ENCODE data around the gene PIP4K2A. TPM values are rescaled to one million over a fixed set of nuclear protein-coding genes. Genes with fewer than 3 reads are reported as not detected.

Gene PIP4K2A
- total and polyA plus RNA-seq, 2 experiments from 2014 or later = 39.9 to 40.1 TPM

- Histone ChIP-seq H2AFZ (no peak overlapping the region), H3K27ac (ENCODE audit: low read depth) (peak overlapping the region; percentile 70), H3F3A (replicated peaks; ENCODE audit: low read depth) (no peaks in the 10 kb centered on the region; the same call in 1 of the 2 replicates), H3K27me3 (ENCODE audit: insufficient read depth) (no peaks in the 10 kb centered on the region), H3K4me3 (0 out of 2 replicates have a peak overlapping the region, but pooled peaks have one; percentile 1), H3K4me1 (ENCODE audit: insufficient read depth) (peaks cover 89% of the 10 kb centered on the region), H4K20me1 (replicated peaks; ENCODE audit: insufficient read depth) (no peaks in the 10 kb centered on the region), H3K36me3 (ENCODE audit: insufficient read depth) (no peaks in the 10 kb centered on the region), H3K4me2 (peak overlapping the region; percentile 21), H3K9me2 (ENCODE audit: insufficient read depth) (no peaks in the 10 kb centered on the region), H3K79me2 (replicated peaks; ENCODE audit: insufficient read depth) (peaks cover 100% of the 10 kb centered on the region)
- H3K27ac Mint-ChIP-seq = peak overlapping the region; percentile 82
- ATAC-seq (no peak), DNase-seq (ENCODE audit: low spot score) (no peak)
- H3K36me3 Mint-ChIP-seq (ENCODE audit: low read depth) = no peaks in the 10 kb centered on the region
- peaks cover 5% of the 10 kb centered on the region for H3K27me3 Mint-ChIP-seq (ENCODE audit: insufficient read depth, low read depth, poor library complexity)
- H3K4me3 Mint-ChIP-seq = peak overlapping the region; percentile 25; the same call in 1 of the 3 replicates
- TF ChIP-seq CREB1 (CRISPR knock-in tag; IDR thresholded peaks at IDR 0.05; ENCODE audit: low read depth) (no peak), CTCF (conservative IDR thresholded peaks at IDR 0.05; ENCODE audit: low read depth in 2 of 2) (no peak), ZNF114 (CRISPR knock-in tag; IDR thresholded peaks at IDR 0.05) (no peak), REST (IDR thresholded peaks at IDR 0.05; ENCODE audit: unreplicated experiment) (no peak), ETS1 (IDR thresholded peaks at IDR 0.05) (no peak), POLR2AphosphoS5 (IDR thresholded peaks at IDR 0.05; ENCODE audit: low read depth) (no peak), NANOG (IDR thresholded peaks at IDR 0.05; ENCODE audit: borderline replicate concordance) (no peak), EZH2 (IDR thresholded peaks at IDR 0.05; ENCODE audit: low read depth, unreplicated experiment) (no peak), EZH2phosphoT487 (IDR thresholded peaks at IDR 0.05; ENCODE audit: unreplicated experiment) (no peak), ZNF462 (CRISPR knock-in tag; IDR thresholded peaks at IDR 0.05) (no peak), ZNF331 (CRISPR knock-in tag; IDR thresholded peaks at IDR 0.05; ENCODE audit: low read depth) (no peak), JUNB (IDR thresholded peaks at IDR 0.05; ENCODE audit: unreplicated experiment) (no peak), STAT1 (IDR thresholded peaks at IDR 0.05; ENCODE audit: unreplicated experiment) (no peak)
- H3K4me1 Mint-ChIP-seq = peaks cover 68% of the 10 kb centered on the region
- no peaks in the 10 kb centered on the region for H3K9me3 Mint-ChIP-seq
Measured at GRCh38 chr10:22672319-22673090, 41.9 kb downstream of the PIP4K2A start.
